Activated CD4-positive, CD25-positive, alpha-beta regulatory T cell treated with anti-CD3 and anti-CD28 coated beads, Interleukin-2, amount 50 U/mL, for 16 hours (primary cell): ENCODE results near the gene MPP3.
"Not testable (repeated sequence)": the region's sequence is repeated elsewhere in the genome, so short reads cannot be mapped to it uniquely, and the experiment has no call there.

Experiments
- DNase-seq: peaks from one replicate; pipeline ENCODE4 v3.0.0-alpha.2; 2020; ENCODE audit warnings: low read depth, low spot score

The MPP3 gene

DNA sequence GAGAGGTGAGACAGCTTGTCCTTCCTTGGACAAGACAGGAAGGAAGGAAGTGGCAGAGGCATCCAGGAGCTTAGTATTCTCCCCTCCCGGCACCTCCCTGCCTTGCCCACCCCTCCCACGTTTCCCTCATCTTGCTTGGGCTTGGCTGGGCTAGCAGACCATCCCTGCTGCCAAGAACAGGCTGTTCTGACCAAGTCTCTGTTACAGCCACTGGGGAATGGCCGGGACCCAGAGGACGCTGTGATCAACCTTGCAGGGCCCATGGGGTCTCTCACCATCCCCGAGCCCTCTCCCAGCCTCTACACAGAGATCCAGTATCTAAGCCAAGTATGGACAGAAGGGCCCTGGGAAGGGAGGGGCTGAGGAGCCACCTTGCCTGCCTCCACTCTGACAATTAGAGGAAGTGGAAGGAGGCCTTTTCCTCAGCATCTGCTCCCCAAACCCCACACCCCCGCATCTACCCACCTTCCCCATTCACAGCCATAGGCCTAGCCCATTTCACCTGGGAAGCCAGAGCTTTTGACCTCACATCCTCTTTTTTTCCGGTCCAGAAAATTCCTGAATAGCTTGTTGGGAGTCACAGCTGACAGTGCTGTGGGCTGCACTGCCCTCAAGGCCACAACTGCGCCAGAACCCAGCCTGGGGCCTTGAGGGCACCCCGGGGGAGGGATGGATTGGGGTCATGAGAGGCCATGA, 28.1 kb upstream of the MPP3 start:
- no peak for DNase-seq

DNA sequence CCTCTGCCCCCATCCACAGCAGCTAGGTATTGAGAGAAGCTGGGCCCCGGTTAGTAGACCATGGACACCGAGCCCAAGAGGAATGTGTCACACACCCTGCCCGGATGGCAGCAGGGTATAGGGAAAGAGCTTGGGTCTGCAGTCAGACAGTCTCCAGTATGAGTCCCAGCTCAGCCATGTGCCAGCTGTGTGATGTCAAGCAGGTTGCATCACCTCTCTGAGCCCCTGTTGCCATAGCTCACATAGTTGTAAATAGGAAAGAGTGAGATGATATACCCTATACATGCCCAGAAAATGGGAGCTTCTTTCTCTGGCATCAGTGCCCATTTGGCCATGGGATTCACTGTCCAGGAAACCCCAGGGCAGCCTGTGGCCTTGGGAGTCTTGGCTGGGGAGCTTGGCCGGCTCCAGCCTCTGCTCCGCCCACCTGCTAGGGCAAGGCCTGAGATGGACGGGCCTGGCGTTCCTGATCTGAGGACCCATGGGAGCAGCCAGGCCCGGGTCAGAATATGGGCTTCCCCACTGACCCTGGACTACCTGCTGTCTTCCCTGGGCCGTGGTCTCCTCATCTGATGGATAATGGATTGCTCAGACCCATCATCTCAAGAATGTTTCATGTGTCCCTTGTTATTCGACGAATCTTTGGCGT, 27.3 kb upstream of the MPP3 start:
- no peak for DNase-seq

- DNase-seq: no peak
Measured at GRCh38 chr17:43857957-43858600, 25.1 kb upstream of the MPP3 start.

GRCh38 chr17:43857141-43857540, 24.2 kb upstream of the MPP3 start:
- DNase-seq: no peak

GRCh38 chr17:43856141-43856540, 23.2 kb upstream of the MPP3 start:
- DNase-seq: no peak

- no peak for DNase-seq
Measured at GRCh38 chr17:43855061-43855460, 22.1 kb upstream of the MPP3 start.

DNA sequence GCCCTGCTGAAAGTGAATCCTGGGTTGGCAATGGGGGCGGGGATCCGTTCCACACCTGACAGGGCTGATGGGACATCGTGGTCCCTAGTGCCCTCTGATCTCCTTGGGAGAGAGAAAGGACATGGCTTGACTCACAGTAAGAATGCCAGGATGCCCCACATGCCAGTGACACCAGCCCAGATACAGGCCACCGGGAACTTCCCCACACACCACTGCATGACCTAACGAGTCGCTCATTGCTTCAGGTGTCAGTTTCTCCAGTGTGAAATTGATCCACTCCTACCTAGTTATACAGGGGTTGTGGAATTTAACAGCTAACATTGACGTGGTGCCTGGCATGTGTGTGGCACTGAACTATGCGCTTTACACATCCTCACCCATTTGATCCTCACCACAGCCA, 21.6 kb upstream of the MPP3 start:
- DNase-seq: no peak

DNA sequence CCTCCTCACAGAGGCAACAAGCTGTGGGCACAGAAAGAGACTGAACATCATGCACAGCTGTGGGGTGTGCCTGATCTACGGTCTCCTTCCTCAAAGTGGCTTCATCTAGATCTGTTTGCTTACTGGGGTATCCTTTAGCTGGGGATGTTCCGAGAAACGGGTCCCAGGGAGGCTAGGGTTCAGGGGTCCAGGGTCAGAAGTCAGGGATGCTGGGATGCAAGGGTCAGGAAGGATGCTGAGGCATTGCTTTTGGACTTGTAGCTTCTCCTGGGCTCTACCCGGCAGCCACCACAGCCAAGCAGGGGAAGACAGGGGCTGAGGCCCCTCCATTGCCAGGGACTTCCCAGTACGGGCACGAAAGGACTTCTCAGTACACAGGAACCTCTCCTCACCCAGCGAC, 20.6 kb upstream of the MPP3 start:
- DNase-seq: no peak

DNA sequence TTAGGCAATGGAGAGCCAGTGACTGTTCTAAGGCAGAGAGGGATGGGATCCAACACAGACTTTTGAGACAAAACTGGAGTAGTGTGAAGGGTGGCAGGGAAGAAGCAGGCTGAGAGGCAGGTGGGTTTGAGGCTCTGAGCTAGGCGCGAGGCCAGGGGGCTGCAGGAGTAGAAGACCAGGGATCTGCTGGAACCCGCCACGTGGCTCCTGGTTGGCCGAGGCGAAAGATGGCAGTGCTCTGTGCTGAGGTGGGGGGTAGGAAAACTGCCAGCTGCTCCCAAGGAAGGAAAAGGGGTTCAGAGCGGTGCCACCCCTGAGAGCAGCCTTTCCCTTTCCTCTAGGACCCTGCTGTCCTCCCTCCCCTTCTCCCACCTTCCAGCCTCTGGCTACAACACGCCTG, 19.6 kb upstream of the MPP3 start:
- no peak for DNase-seq

DNA sequence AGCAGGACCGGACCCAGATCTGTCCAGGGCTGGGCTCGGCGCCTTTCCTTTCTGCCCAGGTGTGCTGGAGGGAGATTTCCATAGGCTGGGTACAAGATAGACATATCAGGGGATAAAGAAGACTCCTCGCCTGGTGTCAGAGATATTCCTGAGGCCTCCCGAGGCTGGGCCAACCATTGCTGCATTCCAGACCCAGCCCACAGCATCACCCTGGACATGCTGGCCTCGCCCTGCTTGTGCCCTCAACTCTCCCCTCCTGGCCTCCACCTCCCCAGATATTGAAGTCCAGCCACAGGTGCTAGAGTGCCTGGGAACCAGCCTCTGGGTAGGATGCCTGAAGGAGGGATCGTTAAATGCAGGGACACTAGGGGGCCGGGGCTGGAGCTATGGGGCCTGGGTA, 16.2 kb upstream of the MPP3 start:
- no peak for DNase-seq

DNA sequence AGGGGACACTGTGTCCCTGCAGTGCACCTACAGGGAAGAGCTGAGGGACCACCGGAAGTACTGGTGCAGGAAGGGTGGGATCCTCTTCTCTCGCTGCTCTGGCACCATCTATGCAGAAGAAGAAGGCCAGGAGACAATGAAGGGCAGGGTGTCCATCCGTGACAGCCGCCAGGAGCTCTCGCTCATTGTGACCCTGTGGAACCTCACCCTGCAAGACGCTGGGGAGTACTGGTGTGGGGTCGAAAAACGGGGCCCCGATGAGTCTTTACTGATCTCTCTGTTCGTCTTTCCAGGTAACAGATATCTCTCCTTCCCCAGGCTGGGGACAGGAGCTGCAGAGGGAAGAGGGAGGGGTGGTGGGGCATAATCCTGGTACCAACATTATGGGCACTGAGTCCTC, 15.7 kb upstream of the MPP3 start:
- DNase-seq: no peak

DNA sequence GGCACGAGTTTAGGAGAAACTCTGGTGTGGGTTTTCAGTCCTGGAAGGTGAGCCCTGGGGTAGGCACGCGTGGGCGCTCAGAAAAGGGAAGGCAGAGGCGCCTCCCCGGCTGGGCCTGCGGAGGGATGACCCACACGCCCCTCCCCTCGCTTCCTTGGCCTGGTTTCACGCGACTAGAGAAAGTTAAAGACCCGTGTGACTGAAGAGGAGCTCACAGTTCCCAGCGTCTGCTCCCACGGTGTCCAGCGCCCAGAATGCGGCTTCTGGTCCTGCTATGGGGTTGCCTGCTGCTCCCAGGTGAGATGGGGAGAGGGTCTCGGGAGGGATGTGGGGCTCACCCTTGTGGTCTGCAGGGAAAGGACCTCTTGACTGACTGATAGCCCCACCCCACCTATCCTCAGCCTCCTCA, 14.0 kb upstream of the MPP3 start, which contains the start of gene CD300LG:
Gene CD300LG (plus strand): TSS at position 214 of the 409 bp plus-strand sequence. CDS start 41 bp downstream, at position 255.
- no peak for DNase-seq

DNA sequence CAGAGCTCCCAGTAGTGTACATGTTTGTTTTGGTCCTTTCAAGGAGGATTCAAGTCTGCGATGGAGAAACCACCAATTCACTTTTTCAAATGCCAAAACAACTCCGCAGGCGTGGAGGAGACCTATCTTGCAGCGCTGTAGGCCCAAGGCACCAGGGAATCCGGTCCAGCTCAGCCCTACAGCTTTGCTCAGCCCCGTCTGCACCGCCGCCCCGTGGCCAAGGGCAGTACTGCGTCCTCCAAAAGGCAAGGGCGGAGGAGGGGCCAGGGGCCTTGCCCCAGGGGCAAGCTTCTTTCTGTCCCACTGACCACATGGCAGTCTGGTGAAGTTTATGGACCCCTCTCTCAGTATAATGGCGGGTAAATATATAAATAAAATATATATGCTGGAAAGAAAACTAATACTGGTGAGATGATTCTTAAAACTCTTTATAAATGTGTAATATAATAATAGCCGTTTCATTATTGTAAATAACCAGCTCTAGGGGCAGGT, 13.3 kb upstream of the MPP3 start:
- DNase-seq: peak; percentile 52

DNA sequence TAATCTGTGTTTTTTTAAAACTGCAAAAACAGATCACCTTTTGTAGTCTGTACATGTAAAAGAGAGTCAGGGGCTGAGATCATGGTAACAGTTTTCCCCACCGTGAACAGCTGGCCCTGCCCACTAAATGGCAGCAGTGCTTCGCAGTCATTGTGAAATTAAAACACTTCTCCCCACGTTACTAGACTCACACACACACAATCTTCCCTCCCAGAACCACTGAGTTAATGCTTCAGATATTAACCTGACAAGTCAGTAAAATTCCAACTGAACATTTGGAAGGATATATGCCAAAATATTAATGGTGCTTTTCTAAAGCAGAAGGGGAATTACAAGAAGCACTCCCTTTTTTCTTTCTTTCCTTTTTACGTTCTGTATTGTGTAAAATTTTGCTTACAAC, 12.8 kb upstream of the MPP3 start:
- DNase-seq: no peak

GRCh38 chr17:43844241-43844640, 11.3 kb upstream of the MPP3 start:
- no peak for DNase-seq

DNA sequence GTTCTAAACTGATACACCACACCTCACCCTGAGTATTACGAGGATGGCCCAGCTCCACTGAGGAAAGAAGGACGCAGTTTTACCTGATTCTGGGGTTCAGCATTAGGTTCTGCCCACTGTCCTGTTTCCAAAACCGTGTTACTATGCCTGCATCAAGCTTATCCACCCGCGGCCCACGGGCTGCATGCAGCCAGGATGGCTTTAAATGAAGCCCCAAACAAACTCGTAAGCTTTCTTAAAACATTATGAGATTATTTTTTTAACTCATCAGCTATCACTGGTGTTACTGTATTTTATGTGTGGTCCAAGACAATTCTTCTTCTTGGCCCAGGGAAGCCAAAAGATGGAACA, 10.0 kb upstream of the MPP3 start:
- no peak for DNase-seq

- not testable (repeated sequence) for DNase-seq
Measured at GRCh38 chr17:43842091-43842974, 9.4 kb upstream of the MPP3 start.

- no peak for DNase-seq
Measured at GRCh38 chr17:43841282-43841681, 8.3 kb upstream of the MPP3 start.

GRCh38 chr17:43840814-43841213, 7.9 kb upstream of the MPP3 start:
- no peak for DNase-seq

- DNase-seq: no peak
Measured at GRCh38 chr17:43839670-43840108, 6.7 kb upstream of the MPP3 start.

- DNase-seq: no peak
Measured at GRCh38 chr17:43834106-43834505, 1.2 kb upstream of the MPP3 start.
